Thyroid gland (tissue), 4 donors: ENCODE measurements around the gene AXL.

Experiments
- POLR2A ChIP-seq, 2 donors: fragments of 450-650 bp; IDR thresholded peaks; one replicate each; pipeline ENCODE4 v1.6.1; 2017; ENCODE audit warnings: antibody characterized with exemption in 2 of 2, mild to moderate bottlenecking in 2 of 2, moderate library complexity in 1 of 2
- TF ChIP-seq, protein P1 (sequence below), 6 experiments: fragments of 200-600 bp in 3 of 6; fragments of 450-650 bp in 3 of 6; sonication (generic) in 3 of 6; IDR thresholded peaks; one replicate each; pipeline ENCODE4 v1.5.1; 2016 to 2019; ENCODE audit warnings: antibody characterized with exemption in 6 of 6, mild to moderate bottlenecking in 2 of 6, inconsistent platforms in 1 of 6, moderate library complexity in 1 of 6

DNA sequence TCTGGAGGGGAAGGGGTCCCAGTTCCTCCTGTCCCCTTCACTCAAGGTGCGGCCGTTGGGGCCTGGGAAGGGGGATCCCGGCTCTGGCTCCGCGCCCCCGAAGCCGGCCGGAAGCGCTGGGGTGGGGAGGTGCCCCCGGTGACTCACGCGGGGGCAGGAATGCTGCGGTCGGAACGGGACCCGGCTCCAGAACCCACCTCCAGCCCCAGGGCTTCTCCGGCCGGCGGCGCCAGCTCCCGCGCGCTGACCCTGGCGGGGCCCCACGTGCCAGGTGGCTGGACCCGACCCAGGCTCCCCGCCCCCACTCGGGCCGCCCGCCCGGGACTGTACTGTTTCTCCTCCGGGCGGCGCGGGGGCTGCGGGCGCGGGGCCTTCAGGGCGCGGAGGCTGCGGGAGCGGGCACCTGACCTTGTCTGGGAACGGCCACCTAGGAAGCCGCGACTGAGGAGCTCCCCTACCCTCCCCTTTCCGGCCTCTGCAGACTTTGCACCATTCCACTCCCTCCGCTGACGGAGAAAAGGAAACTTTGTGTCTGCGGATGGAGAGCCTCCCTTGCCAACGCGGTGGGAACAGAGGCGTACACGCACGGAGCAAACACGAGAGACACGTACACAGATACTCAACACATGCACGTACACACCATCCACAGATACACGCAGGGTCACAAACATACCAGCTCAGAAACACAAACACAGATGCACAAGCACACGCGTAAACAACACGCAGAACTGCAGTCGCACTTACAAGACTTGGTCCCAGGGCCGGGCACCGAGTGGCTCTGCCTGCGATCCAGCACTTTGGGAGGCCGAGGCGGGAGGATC lies 7.2 kb downstream of the AXL start:
- TF ChIP-seq, protein P1, sequence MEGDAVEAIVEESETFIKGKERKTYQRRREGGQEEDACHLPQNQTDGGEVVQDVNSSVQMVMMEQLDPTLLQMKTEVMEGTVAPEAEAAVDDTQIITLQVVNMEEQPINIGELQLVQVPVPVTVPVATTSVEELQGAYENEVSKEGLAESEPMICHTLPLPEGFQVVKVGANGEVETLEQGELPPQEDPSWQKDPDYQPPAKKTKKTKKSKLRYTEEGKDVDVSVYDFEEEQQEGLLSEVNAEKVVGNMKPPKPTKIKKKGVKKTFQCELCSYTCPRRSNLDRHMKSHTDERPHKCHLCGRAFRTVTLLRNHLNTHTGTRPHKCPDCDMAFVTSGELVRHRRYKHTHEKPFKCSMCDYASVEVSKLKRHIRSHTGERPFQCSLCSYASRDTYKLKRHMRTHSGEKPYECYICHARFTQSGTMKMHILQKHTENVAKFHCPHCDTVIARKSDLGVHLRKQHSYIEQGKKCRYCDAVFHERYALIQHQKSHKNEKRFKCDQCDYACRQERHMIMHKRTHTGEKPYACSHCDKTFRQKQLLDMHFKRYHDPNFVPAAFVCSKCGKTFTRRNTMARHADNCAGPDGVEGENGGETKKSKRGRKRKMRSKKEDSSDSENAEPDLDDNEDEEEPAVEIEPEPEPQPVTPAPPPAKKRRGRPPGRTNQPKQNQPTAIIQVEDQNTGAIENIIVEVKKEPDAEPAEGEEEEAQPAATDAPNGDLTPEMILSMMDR (IDR thresholded peaks at IDR 0.05): peak in 1 of 6 experiments; percentile 20
- no peak for TF ChIP-seq POLR2A (IDR thresholded peaks at IDR 0.05)
